HepG2 (cell line): Measurements from ENCODE around the gene RGS14. TPM values are rescaled to one million over a fixed set of nuclear protein-coding genes. Genes with fewer than 3 reads are reported as not detected.

Experiments
- ATF7-NPFF ChIP-seq: sonication (generic); formaldehyde crosslinking; IDR thresholded peaks from 2 replicates; pipeline ENCODE4 v1.8.1; 2023; ENCODE audit warnings: mild to moderate bottlenecking, low read depth, missing genetic modification reagents, moderate library complexity
- CBX5 ChIP-seq: sonication (generic); formaldehyde crosslinking; IDR thresholded peaks from 2 replicates; pipeline ENCODE4 v1.4.0; 2020; ENCODE audit warnings: missing genetic modification reagents, borderline replicate concordance
- DPF2 ChIP-seq: sonication (generic); formaldehyde crosslinking; IDR thresholded peaks from 2 replicates; pipeline ENCODE4 v1.4.0; 2020; ENCODE audit warnings: mild to moderate bottlenecking, low read depth, missing genetic modification reagents, borderline replicate concordance
- ETV6 ChIP-seq: sonication (generic); formaldehyde crosslinking; conservative IDR thresholded peaks from 2 replicates; pipeline ENCODE4 v1.4.0; 2020; ENCODE audit warnings: missing genetic modification reagents
- JARID2 ChIP-seq: sonication (generic); formaldehyde crosslinking; IDR thresholded peaks from 2 replicates; pipeline ENCODE4 v1.8.1; 2023; ENCODE audit warnings: missing genetic modification reagents, inconsistent platforms; ENCODE audit not compliant: insufficient replicate concordance
- ZNF17 ChIP-seq: sonication (generic); formaldehyde crosslinking; IDR thresholded peaks from 2 replicates; pipeline ENCODE4 v1.5.0; 2020; ENCODE audit warnings: mild to moderate bottlenecking, missing genetic modification reagents
- ZNF317 ChIP-seq: sonication (generic); formaldehyde crosslinking; IDR thresholded peaks from 2 replicates; pipeline ENCODE4 v1.5.0; 2020; ENCODE audit warnings: mild to moderate bottlenecking, missing genetic modification reagents
- polyA plus RNA-seq, 8 experiments: library from polyadenylated mRNA; depleted of rRNA in 3 of 8; stranded (reverse) in 7 of 8; unstranded in 1 of 8; fragments of >200 nt; fragmentation: Illumina TruSeq in 4 of 8; extraction: Trizol in 4 of 8; gene quantifications; 2 replicates each; pipeline versions ENCODE4 v1.2.1 to v1.2.3, GENCODE V29; 2011 to 2016; ENCODE audit warnings: low read depth in 4 of 8, missing spikeins in 1 of 8, mixed read lengths in 1 of 8; ENCODE audit not compliant: insufficient read depth in 1 of 8
- total RNA-seq, 5 experiments: library from RNA; depleted of rRNA; stranded (reverse); fragments of >200 nt; fragmentation: Illumina TruSeq; extraction: Trizol; gene quantifications; 2 replicates each; pipeline ENCODE4 v1.2.3, GENCODE V29; 2016; ENCODE audit warnings: low read depth in 1 of 5
- TF ChIP-seq, protein P1 (sequence below): sonication (generic); formaldehyde crosslinking; IDR thresholded peaks from 2 replicates; pipeline ENCODE4 v1.5.0; 2020; ENCODE audit warnings: mild to moderate bottlenecking, missing genetic modification reagents
- TF ChIP-seq, protein P2 (sequence below): sonication (generic); formaldehyde crosslinking; IDR thresholded peaks from one replicate; pipeline ENCODE4 v1.5.1; 2020; ENCODE audit warnings: mild to moderate bottlenecking, missing genetic modification reagents; ENCODE audit errors: not compliant biosample characterization
- TF ChIP-seq, protein P3 (sequence below): sonication (generic); formaldehyde crosslinking; IDR thresholded peaks from 2 replicates; pipeline ENCODE4 v1.5.1; 2020; ENCODE audit warnings: mild to moderate bottlenecking, moderate library complexity, missing genetic modification reagents
- TF ChIP-seq, protein P4 (sequence below): IDR thresholded peaks from 2 replicates; pipeline ENCODE4 v1.6.1; 2012; ENCODE audit warnings: inconsistent platforms
- TF ChIP-seq, protein P5 (sequence below): sonication (generic); formaldehyde crosslinking; IDR thresholded peaks from 2 replicates; pipeline ENCODE4 v1.5.0; 2020; ENCODE audit warnings: missing genetic modification reagents

The RGS14 gene
- total and polyA plus RNA-seq, 2 of the 13 experiments (the other 11 are each of a cell fraction or from before 2014, with no cell fraction given): 11.1 to 17.2 TPM

DNA sequence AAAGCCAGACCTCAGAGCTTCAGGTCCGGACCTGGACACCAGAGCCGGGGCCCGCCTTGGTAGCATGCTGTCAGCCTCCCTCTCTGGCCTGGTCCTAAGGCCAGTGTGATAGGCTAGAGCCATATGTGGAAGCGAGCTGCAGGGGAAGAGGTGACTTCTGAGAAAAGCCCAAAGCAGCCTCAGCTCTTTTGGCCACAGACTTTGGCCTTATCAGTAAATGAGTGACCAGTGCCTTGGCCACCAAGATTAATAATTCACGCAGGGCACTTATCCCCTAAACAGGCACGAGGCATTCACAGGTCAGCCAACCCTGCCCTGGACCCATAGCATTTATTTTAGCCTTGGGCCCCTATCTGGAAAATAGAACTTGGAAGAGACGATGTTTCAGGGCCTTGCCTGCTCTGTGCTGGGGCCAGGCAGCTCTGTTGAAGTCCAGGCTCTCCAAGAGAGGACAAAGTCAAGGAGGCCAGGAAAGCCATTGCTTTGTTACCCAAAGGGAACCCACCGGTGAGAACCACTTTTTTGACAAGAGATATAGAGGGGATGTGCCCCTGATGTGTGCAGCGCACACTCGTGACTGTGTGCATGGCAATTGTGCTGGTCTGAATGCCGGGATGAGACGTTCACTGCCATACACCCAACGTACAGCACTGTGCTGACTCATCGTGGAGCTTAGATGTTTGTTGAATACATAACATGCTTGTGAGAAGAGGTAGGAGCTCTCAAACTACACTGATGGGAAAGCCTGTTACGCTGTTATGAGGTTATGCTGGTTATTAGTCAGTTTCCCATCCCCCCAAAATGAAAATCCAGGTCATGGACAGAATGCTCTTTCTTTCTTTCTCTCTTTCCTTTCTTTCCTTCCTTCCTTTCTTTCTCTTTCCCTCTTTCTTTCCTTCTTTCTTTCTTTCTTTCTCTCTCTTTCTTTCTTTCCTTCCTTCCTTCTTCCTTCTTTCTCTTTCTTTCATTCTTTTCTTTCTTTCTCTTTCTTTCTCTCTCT is 21.5 kb downstream of the RGS14 start (continued):
- TF ChIP-seq DPF2 (CRISPR knock-in tag) (no peak), ZNF317 (peak; percentile 61; the same call in 1 of the 2 replicates), ETV6 (CRISPR knock-in tag) (no peak; the same call in 1 of the 2 replicates), JARID2 (CRISPR knock-in tag) (no peak), ATF7-NPFF (CRISPR knock-in tag) (peak; percentile 65), ZNF17 (CRISPR knock-in tag) (no peak), CBX5 (CRISPR knock-in tag) (peak; percentile 46; the same call in 1 of the 2 replicates)
- TF ChIP-seq, protein P1, sequence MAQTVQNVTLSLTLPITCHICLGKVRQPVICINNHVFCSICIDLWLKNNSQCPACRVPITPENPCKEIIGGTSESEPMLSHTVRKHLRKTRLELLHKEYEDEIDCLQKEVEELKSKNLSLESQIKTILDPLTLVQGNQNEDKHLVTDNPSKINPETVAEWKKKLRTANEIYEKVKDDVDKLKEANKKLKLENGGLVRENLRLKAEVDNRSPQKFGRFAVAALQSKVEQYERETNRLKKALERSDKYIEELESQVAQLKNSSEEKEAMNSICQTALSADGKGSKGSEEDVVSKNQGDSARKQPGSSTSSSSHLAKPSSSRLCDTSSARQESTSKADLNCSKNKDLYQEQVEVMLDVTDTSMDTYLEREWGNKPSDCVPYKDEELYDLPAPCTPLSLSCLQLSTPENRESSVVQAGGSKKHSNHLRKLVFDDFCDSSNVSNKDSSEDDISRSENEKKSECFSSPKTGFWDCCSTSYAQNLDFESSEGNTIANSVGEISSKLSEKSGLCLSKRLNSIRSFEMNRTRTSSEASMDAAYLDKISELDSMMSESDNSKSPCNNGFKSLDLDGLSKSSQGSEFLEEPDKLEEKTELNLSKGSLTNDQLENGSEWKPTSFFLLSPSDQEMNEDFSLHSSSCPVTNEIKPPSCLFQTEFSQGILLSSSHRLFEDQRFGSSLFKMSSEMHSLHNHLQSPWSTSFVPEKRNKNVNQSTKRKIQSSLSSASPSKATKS: 0 out of 2 replicates have a peak, but pooled peaks have one; percentile 51
- TF ChIP-seq, protein P2, sequence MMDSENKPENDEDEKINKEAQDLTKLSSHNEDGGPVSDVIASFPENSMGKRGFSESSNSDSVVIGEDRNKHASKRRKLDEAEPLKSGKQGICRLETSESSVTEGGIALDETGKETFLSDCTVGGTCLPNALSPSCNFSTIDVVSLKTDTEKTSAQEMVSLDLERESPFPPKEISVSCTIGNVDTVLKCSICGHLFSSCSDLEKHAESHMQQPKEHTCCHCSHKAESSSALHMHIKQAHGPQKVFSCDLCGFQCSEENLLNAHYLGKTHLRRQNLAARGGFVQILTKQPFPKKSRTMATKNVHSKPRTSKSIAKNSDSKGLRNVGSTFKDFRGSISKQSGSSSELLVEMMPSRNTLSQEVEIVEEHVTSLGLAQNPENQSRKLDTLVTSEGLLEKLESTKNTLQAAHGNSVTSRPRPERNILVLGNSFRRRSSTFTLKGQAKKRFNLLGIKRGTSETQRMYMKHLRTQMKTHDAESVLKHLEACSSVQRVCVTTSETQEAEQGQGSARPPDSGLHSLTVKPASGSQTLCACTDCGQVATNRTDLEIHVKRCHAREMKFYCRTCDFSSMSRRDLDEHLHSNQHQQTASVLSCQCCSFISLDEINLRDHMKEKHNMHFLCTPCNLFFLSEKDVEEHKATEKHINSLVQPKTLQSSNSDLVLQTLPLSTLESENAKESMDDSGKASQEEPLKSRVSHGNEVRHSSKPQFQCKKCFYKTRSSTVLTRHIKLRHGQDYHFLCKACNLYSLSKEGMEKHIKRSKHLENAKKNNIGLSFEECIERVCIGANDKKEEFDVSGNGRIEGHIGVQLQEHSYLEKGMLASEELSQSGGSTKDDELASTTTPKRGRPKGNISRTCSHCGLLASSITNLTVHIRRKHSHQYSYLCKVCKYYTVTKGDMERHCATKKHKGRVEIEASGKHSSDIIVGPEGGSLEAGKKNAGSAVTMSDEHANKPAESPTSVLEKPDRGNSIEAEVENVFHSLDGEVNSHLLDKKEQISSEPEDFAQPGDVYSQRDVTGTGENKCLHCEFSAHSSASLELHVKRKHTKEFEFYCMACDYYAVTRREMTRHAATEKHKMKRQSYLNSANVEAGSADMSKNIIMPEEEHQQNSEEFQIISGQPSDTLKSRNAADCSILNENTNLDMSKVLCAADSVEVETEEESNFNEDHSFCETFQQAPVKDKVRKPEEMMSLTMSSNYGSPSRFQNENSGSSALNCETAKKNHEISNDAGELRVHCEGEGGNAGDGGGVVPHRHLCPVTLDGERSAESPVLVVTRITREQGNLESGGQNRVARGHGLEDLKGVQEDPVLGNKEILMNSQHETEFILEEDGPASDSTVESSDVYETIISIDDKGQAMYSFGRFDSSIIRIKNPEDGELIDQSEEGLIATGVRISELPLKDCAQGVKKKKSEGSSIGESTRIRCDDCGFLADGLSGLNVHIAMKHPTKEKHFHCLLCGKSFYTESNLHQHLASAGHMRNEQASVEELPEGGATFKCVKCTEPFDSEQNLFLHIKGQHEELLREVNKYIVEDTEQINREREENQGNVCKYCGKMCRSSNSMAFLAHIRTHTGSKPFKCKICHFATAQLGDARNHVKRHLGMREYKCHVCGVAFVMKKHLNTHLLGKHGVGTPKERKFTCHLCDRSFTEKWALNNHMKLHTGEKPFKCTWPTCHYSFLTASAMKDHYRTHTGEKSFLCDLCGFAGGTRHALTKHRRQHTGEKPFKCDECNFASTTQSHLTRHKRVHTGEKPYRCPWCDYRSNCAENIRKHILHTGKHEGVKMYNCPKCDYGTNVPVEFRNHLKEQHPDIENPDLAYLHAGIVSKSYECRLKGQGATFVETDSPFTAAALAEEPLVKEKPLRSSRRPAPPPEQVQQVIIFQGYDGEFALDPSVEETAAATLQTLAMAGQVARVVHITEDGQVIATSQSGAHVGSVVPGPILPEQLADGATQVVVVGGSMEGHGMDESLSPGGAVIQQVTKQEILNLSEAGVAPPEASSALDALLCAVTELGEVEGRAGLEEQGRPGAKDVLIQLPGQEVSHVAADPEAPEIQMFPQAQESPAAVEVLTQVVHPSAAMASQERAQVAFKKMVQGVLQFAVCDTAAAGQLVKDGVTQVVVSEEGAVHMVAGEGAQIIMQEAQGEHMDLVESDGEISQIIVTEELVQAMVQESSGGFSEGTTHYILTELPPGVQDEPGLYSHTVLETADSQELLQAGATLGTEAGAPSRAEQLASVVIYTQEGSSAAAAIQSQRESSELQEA (CRISPR knock-in tag): no peak
- TF ChIP-seq, protein P3, sequence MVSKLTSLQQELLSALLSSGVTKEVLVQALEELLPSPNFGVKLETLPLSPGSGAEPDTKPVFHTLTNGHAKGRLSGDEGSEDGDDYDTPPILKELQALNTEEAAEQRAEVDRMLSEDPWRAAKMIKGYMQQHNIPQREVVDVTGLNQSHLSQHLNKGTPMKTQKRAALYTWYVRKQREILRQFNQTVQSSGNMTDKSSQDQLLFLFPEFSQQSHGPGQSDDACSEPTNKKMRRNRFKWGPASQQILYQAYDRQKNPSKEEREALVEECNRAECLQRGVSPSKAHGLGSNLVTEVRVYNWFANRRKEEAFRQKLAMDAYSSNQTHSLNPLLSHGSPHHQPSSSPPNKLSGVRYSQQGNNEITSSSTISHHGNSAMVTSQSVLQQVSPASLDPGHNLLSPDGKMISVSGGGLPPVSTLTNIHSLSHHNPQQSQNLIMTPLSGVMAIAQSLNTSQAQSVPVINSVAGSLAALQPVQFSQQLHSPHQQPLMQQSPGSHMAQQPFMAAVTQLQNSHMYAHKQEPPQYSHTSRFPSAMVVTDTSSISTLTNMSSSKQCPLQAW (CRISPR knock-in tag): peak; percentile 99
- TF ChIP-seq, protein P4, sequence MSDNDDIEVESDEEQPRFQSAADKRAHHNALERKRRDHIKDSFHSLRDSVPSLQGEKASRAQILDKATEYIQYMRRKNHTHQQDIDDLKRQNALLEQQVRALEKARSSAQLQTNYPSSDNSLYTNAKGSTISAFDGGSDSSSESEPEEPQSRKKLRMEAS: peak; percentile 80
- TF ChIP-seq, protein P5, sequence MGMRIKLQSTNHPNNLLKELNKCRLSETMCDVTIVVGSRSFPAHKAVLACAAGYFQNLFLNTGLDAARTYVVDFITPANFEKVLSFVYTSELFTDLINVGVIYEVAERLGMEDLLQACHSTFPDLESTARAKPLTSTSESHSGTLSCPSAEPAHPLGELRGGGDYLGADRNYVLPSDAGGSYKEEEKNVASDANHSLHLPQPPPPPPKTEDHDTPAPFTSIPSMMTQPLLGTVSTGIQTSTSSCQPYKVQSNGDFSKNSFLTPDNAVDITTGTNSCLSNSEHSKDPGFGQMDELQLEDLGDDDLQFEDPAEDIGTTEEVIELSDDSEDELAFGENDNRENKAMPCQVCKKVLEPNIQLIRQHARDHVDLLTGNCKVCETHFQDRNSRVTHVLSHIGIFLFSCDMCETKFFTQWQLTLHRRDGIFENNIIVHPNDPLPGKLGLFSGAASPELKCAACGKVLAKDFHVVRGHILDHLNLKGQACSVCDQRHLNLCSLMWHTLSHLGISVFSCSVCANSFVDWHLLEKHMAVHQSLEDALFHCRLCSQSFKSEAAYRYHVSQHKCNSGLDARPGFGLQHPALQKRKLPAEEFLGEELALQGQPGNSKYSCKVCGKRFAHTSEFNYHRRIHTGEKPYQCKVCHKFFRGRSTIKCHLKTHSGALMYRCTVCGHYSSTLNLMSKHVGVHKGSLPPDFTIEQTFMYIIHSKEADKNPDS (CRISPR knock-in tag): no peak
